SHP77 (cell line): ENCODE data around the gene C17orf78.
"Not testable (repeated sequence)": the region's sequence is repeated elsewhere in the genome, so short reads cannot be mapped to it uniquely, and the experiment has no call there.

Experiments used
- DNase-seq, 2 experiments: peaks; one replicate each; lab custom pipeline; 2025; lab: John Stamatoyannopoulos, UW

Gene C17orf78

DNA sequence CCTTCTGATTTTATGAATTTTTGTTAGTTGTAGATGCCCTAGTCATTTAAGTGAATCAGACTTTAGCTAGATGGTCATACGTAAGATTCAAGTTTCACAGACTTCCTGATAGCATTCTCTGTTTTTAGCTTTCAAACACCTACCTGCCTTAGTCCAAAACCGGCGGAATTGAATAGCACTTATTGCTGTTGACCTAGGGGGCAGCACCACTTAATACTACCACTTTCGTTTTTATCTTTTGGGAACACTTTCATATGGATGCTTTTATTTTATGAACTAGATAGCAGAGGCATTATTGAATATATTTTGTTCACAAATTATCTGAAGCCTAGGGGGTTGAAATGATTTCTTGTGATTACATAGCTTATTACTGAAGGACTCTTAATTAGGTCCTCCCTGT lies 62.4 kb downstream of the C17orf78 start:
- no peak for DNase-seq

DNA sequence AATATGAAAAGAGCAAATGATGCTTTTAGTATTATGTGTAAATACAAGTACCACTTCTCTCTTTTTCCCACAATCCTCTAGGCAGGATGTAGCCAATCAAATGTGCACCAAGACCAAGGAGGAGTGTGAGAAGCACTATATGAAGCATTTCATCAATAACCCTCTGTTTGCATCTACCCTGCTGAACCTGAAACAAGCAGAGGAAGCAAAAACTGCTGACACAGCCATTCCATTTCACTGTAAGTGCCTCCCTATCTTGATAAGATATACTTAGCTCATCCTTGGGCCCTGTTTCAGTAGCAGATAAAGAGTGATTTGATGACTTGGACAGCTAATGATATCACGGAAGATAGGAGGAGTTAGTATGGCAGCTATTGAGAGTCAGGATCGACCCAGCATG lies 64.6 kb downstream of the C17orf78 start:
- DNase-seq: no peak

DNA sequence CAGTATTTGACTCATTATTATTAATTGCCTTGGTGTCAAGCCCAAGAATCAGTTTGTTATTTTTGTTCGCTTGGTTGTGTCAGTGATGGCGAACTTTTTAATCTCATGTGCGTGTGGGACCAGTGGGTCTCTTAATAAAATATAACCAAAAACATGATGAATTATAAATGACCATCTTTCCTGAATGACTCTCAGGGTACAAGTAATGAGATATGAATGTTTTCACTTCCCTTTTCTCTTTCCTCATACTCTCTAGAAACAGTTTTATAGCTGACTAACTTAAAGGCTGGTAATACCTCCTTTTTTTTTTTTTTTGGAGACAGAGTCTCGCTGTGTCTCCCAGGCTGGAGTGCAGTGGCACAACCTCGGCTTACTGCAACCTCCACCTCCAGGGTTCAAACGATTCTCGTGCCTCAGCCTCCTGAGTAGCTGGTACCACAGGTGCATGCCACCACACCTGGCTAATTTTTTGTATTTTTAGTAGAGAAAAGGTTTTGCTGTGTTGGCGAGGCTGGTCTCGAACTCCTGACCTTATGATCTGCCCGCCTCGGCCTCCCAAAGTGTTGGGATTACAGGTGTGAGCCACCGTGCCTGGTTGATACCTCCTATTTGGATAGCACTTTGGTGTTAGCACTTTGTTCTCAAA lies 65.7 kb downstream of the C17orf78 start:
- not testable (repeated sequence) for DNase-seq
